Heart left ventricle (tissue), 16 donors: Measurements from ENCODE around the gene NPNT. TPM values are rescaled to one million over a fixed set of nuclear protein-coding genes. Genes with fewer than 3 reads are reported as not detected.

ENCODE experiments used
- ATAC-seq, 4 donors: fragments of 200-7000 bp; cut with Tn5 transposase; one replicate each; pipeline ENCODE4 v1.9.1; 2020 to 2022; ENCODE audit warnings: moderate library complexity in 4 of 4, mild to moderate bottlenecking in 3 of 4, moderate number of reproducible peaks in 1 of 4
- DNase-seq, 5 donors: peaks; one replicate each; pipeline ENCODE4 v3.0.0-alpha.2; 2020
- H3K27ac ChIP-seq, 12 donors: fragments of 200-600 bp; sonication (generic) in 4 of 12; one replicate each; pipeline versions ENCODE4 v1.5.0 to v1.8.0; 2016 to 2022; ENCODE audit warnings: mild to moderate bottlenecking in 2 of 12
- H3K27me3 ChIP-seq, 9 donors: fragments of 200-600 bp; sonication (generic) in 2 of 9; one replicate each; pipeline versions ENCODE4 v1.5.1 to v1.8.0; 2016 to 2022; ENCODE audit warnings: mild to moderate bottlenecking in 3 of 9
- H3K36me3 ChIP-seq, 9 donors: fragments of 200-600 bp; sonication (generic) in 2 of 9; one replicate each; pipeline versions ENCODE4 v1.5.0 to v1.8.0; 2018 to 2022; ENCODE audit warnings: mild to moderate bottlenecking in 2 of 9
- H3K4me1 ChIP-seq, 12 donors: fragments of 200-600 bp; sonication (generic) in 4 of 12; one replicate each; pipeline versions ENCODE4 v1.5.0 to v1.8.0; 2016 to 2022; ENCODE audit warnings: mild to moderate bottlenecking in 3 of 12
- H3K4me3 ChIP-seq, 12 donors: fragments of 200-600 bp; sonication (generic) in 4 of 12; one replicate each; pipeline versions ENCODE4 v1.5.0 to v1.8.0; 2017 to 2022; ENCODE audit warnings: mild to moderate bottlenecking in 9 of 12, moderate library complexity in 4 of 12
- H3K9me3 ChIP-seq, 12 donors: fragments of 200-600 bp; sonication (generic) in 4 of 12; one replicate each; pipeline versions ENCODE4 v1.5.0 to v1.8.0; 2016 to 2022; ENCODE audit warnings: mild to moderate bottlenecking in 1 of 12
- POLR2A ChIP-seq, 2 donors: fragments of 450-650 bp; IDR thresholded peaks; one replicate each; pipeline ENCODE4 v1.6.1; 2017; ENCODE audit warnings: antibody characterized with exemption in 2 of 2, mild to moderate bottlenecking in 2 of 2, moderate library complexity in 2 of 2
- WGBS, 4 donors: extraction: QIAGEN DNeasy Blood & Tissue Kit in 2 of 4; methylation state at CpG; one replicate each; pipeline versions ENCODE4 v1.1.5 to v1.1.7; 2013 to 2018; 5-methylcytosine and 5-hydroxymethylcytosine counted together
- intact Hi-C, 10 donors: fragments of 100-400 bp; cut with DNase I; formaldehyde crosslinking; loops; one replicate each; pipeline versions ENCODE4 v1.11.1 to v1.14.2; 2022
- polyA plus RNA-seq, 2 donors: library from polyadenylated mRNA; stranded (reverse); fragments of 200-250 nt; gene quantifications; one replicate each; pipeline ENCODE4 v1.2.3, GENCODE V29; 2013
- total RNA-seq, 9 donors: library from RNA; depleted of rRNA in 2 of 9; stranded (reverse); fragments of >200 nt in 2 of 9; fragmentation: NEBNext Ultra II Directional in 3 of 9; extraction: Animal tissue kit (Norgen Biotek cat#: 25700) in 3 of 9; gene quantifications; one replicate each; pipeline versions ENCODE4 v1.1.0 to v1.2.4, GENCODE V29; 2016 to 2023
- TF ChIP-seq, protein P1 (sequence below), 12 donors: fragments of 200-600 bp; sonication (generic) in 4 of 12; IDR thresholded peaks; one replicate each; pipeline versions ENCODE4 v1.5.0 to v1.8.0; 2018 to 2022; ENCODE audit warnings: antibody characterized with exemption in 12 of 12, mild to moderate bottlenecking in 5 of 12
- donor health status: ischemic (EF 13 %, LVEDD 7.1; RV severe dilation, severe dysfunction).
- donor health status: healthy with polysubstance abuse.
- donor health status: DM: no; HTN: yes; CAD: no.
- donor health status: DM: no; HTN: no; CAD: no.
- donor health status: ischemic (EF 25% LVEDD 6.9; RV normal size, moderate dysfunction).
- donor health status: ischemic (EF 25% LVEDD 5.7; RV mildly dilated, moderate dysfunction).
- donor health status: healthy.
- donor health status: DM: yes; HTN: yes; CAD: no.
- donor health status: ischemic (EF 35%, LVEDD 5.7; RV mildly dilated, moderate dysfunction).
- donor health status: nonischemic (EF 11% LVEDD 7.7; RV severe dilation, severe dysfunction).
- donor health status: DM: yes; HTN: yes; CAD: no.
- donor health status: PGD.
- donor health status: ischemic (EF 29% LVEDD 5.4; RV normal size, mild dysfunction).
- donor health status: nonischemic (EF 23%, LVEDD 6.1; RV moderate dilation, normal function).

Gene NPNT
- total and polyA plus RNA-seq, 11 donors = 1.7 to 32.7 (median 10.9) TPM

- Histone ChIP-seq H3K27ac (no peak overlapping the region), H3K4me1 (no peaks in the 10 kb centered on the region), H3K27me3 (no peaks in the 10 kb centered on the region), H3K9me3 (peaks cover 0 to 34% (median 9%) of the 10 kb centered on the region in 12 donors), H3K4me3 (no peak overlapping the region), H3K36me3 (no peaks in the 10 kb centered on the region)
- no peak for DNase-seq
- intact Hi-C loops = no loop called here
- TF ChIP-seq, protein P1, sequence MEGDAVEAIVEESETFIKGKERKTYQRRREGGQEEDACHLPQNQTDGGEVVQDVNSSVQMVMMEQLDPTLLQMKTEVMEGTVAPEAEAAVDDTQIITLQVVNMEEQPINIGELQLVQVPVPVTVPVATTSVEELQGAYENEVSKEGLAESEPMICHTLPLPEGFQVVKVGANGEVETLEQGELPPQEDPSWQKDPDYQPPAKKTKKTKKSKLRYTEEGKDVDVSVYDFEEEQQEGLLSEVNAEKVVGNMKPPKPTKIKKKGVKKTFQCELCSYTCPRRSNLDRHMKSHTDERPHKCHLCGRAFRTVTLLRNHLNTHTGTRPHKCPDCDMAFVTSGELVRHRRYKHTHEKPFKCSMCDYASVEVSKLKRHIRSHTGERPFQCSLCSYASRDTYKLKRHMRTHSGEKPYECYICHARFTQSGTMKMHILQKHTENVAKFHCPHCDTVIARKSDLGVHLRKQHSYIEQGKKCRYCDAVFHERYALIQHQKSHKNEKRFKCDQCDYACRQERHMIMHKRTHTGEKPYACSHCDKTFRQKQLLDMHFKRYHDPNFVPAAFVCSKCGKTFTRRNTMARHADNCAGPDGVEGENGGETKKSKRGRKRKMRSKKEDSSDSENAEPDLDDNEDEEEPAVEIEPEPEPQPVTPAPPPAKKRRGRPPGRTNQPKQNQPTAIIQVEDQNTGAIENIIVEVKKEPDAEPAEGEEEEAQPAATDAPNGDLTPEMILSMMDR (IDR thresholded peaks at IDR 0.05) = no peak
- TF ChIP-seq POLR2A (IDR thresholded peaks at IDR 0.05) = no peak
- 92 to 96% (median 93%) methylated on average over 2 of the region's 2 CpGs for WGBS, 4 donors
- ATAC-seq = no peak
These were observed 115.5 kb downstream of the NPNT start for GRCh38 chr4:106010761-106011160.

- no peak overlapping the region for H3K4me3 ChIP-seq
- DNase-seq (no peak), ATAC-seq (no peak)
- H3K36me3 ChIP-seq = no peaks in the 10 kb centered on the region
- peaks cover 0 to 34% (median 9%) of the 10 kb centered on the region in 12 donors for H3K9me3 ChIP-seq
- H3K4me1 ChIP-seq = no peaks in the 10 kb centered on the region
- H3K27me3 ChIP-seq = no peaks in the 10 kb centered on the region
- TF ChIP-seq POLR2A (IDR thresholded peaks at IDR 0.05) = no peak
- intact Hi-C loops = no loop called here
- no peak overlapping the region for H3K27ac ChIP-seq
- WGBS, 4 donors = 91 to 100% (median 96%) methylated on average over 1 of the region's 1 CpG
These were observed 116.1 kb downstream of the NPNT start for GRCh38 chr4:106011387-106011786.

DNA sequence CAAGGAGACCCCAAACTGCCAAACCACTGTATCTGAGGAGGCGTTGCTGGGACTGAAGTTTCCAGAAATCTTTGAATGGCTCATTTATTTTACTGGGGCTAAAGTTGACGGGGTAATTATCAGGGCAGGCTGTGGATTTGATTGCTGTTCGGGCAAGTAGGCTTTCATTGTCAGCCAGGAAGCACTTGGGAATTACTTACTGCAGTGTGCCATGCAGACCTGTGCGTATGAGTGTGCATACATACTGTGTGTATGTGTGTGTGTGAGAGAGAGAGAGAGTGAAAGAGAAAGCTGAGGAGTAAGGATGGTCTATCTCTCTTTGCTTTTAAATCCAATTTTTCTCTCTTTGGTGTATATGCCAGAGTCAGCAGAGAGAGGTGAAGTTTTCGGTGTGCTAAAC is 122.7 kb downstream of the NPNT start:
- intact Hi-C loops = no loop called here
- 78 to 87% (median 85%) methylated on average over 5 of the region's 5 CpGs for WGBS, 4 donors
- H3K4me1 ChIP-seq = peaks cover 0 to 9% (median 0%) of the 10 kb centered on the region in 12 donors
- DNase-seq (no peak), ATAC-seq (no peak)
- H3K27me3 ChIP-seq = no peaks in the 10 kb centered on the region
- TF ChIP-seq, protein P1 (IDR thresholded peaks at IDR 0.05) = no peak
- no peak for TF ChIP-seq POLR2A (IDR thresholded peaks at IDR 0.05)
- no peak overlapping the region for H3K27ac ChIP-seq
- H3K36me3 ChIP-seq = no peaks in the 10 kb centered on the region
- H3K9me3 ChIP-seq = peaks cover 0 to 2% (median 0%) of the 10 kb centered on the region in 12 donors
- H3K4me3 ChIP-seq = no peak overlapping the region

GRCh38 chr4:106019771-106020170 is 124.5 kb downstream of the NPNT start:
- Histone ChIP-seq H3K27me3 (no peaks in the 10 kb centered on the region), H3K36me3 (no peaks in the 10 kb centered on the region), H3K4me3 (no peak overlapping the region), H3K27ac (no peak overlapping the region), H3K9me3 (no peaks in the 10 kb centered on the region), H3K4me1 (peaks cover 0 to 9% (median 0%) of the 10 kb centered on the region in 12 donors)
- no peak for DNase-seq
- no peak for ATAC-seq
- no peak for TF ChIP-seq POLR2A (IDR thresholded peaks at IDR 0.05)
- TF ChIP-seq, protein P1 (IDR thresholded peaks at IDR 0.05) = no peak
- intact Hi-C loops = no loop called here

Other genes with a start within 250 kb of the NPNT start
- 10 to 100 TPM; 19.2 to 27.9 (median 22.2) TPM for gene INTS12, start 186.8 kb upstream of the NPNT start, total RNA-seq
- 10 to 100 TPM; 11.4 to 34.2 TPM for gene INTS12, start 186.8 kb upstream of the NPNT start, polyA plus RNA-seq
- 1 to 10 TPM; 2.4 to 6.4 (median 5.0) TPM for gene GSTCD, start 186.7 kb upstream of the NPNT start, total RNA-seq
- 1 to 10 TPM in 1 of 2 donors, under 1 TPM in 1; 0.57 to 3.2 TPM for gene GSTCD, start 186.7 kb upstream of the NPNT start, polyA plus RNA-seq